WTC11 (cell line): ENCODE data around the gene TMEM9. TPM values are rescaled to one million over a fixed set of nuclear protein-coding genes. Genes with fewer than 3 reads are reported as not detected.

Experiments used
- ATAC-seq: fragments of 200-7000 bp; cut with Tn5 transposase; 2 replicates; pipeline ENCODE4 v1.10.0; 2021; ENCODE audit warnings: mild to moderate bottlenecking, moderate library complexity
- CTCF ChIA-PET: fragments of 300-600 bp; sonication (Branson Sonifier 250); formaldehyde crosslinking; loops from one replicate; lab custom pipeline; 2021; ENCODE audit warnings: antibody characterized with exemption; lab: Charles Lee
- POLR2A ChIA-PET: fragments of 350-600 bp; sonication (Branson Sonifier 250); formaldehyde crosslinking; loops from one replicate; lab custom pipeline; 2021; ENCODE audit warnings: antibody characterized with exemption; lab: Charles Lee
- DNase-seq: peaks from one replicate; pipeline ENCODE4 v3.0.0; 2021; ENCODE audit warnings: low spot score
- H3K27ac Mint-ChIP-seq: 2 replicates; pipeline ENCODE4 v1.8.0; 2021; ENCODE audit warnings: mixed read lengths
- H3K27me3 Mint-ChIP-seq: 2 replicates; pipeline ENCODE4 v1.8.0; 2021; ENCODE audit warnings: low read depth, mild to moderate bottlenecking, moderate library complexity, mixed read lengths
- H3K36me3 Mint-ChIP-seq: 2 replicates; pipeline ENCODE4 v1.8.0; 2021; ENCODE audit warnings: mixed read lengths
- H3K4me1 Mint-ChIP-seq: 2 replicates; pipeline ENCODE4 v1.8.0; 2022; ENCODE audit warnings: mixed read lengths
- H3K4me3 Mint-ChIP-seq: 2 replicates; pipeline ENCODE4 v1.8.0; 2021; ENCODE audit warnings: mild to moderate bottlenecking, moderate library complexity, mixed read lengths
- H3K9me3 Mint-ChIP-seq: 2 replicates; pipeline ENCODE4 v1.8.0; 2021; ENCODE audit warnings: mixed read lengths
- ARID4B ChIP-seq: sonication (generic); formaldehyde crosslinking; IDR thresholded peaks from 2 replicates; pipeline ENCODE4 v1.8.0; 2023; ENCODE audit warnings: missing genetic modification reagents, mild to moderate bottlenecking, borderline replicate concordance
- HMGA2 ChIP-seq: fragments of 250-450 bp; sonication (Bioruptor Pico); IDR thresholded peaks from 2 replicates; pipeline ENCODE4 v1.4.0; 2021; ENCODE audit warnings: mild to moderate bottlenecking, moderate library complexity
- IRF2 ChIP-seq: sonication (generic); formaldehyde crosslinking; IDR thresholded peaks from 2 replicates; pipeline ENCODE4 v1.8.0; 2022; ENCODE audit warnings: low read depth, missing genetic modification reagents, borderline replicate concordance
- MAX ChIP-seq: sonication (generic); formaldehyde crosslinking; IDR thresholded peaks from 2 replicates; pipeline ENCODE4 v1.8.0; 2022; ENCODE audit warnings: mild to moderate bottlenecking, missing genetic modification reagents
- MLX ChIP-seq: sonication (generic); formaldehyde crosslinking; IDR thresholded peaks from 2 replicates; pipeline ENCODE4 v1.8.1; 2023; ENCODE audit warnings: mild to moderate bottlenecking, missing genetic modification reagents, moderate library complexity
- MXD4 ChIP-seq: fragments of 250-450 bp; sonication (Bioruptor Pico); IDR thresholded peaks from 2 replicates; pipeline ENCODE4 v1.8.0; 2021; ENCODE audit warnings: mild to moderate bottlenecking, moderate library complexity, borderline replicate concordance
- NR2C2 ChIP-seq: sonication (generic); formaldehyde crosslinking; IDR thresholded peaks from 2 replicates; pipeline ENCODE4 v1.8.0; 2022; ENCODE audit warnings: mild to moderate bottlenecking, missing genetic modification reagents
- NR3C1 ChIP-seq: sonication (generic); formaldehyde crosslinking; conservative IDR thresholded peaks from 2 replicates; pipeline ENCODE4 v1.8.1; 2023; ENCODE audit warnings: low read depth, mild to moderate bottlenecking, missing genetic modification reagents
- PREB ChIP-seq: sonication (generic); formaldehyde crosslinking; IDR thresholded peaks from 2 replicates; pipeline ENCODE4 v1.8.1; 2022; ENCODE audit warnings: mild to moderate bottlenecking, missing genetic modification reagents, moderate library complexity, borderline replicate concordance
- RELA ChIP-seq: sonication (generic); formaldehyde crosslinking; IDR thresholded peaks from 2 replicates; pipeline ENCODE4 v1.8.1; 2022; ENCODE audit warnings: missing genetic modification reagents, mild to moderate bottlenecking, borderline replicate concordance
- TCF7 ChIP-seq: sonication (generic); formaldehyde crosslinking; IDR thresholded peaks from 2 replicates; pipeline ENCODE4 v1.8.0; 2022; ENCODE audit warnings: mild to moderate bottlenecking, low read depth, missing genetic modification reagents, moderate library complexity
- TP53 ChIP-seq: sonication (generic); formaldehyde crosslinking; IDR thresholded peaks from 2 replicates; pipeline ENCODE4 v1.8.1; 2023; ENCODE audit warnings: mild to moderate bottlenecking, missing genetic modification reagents
- ZNF121 ChIP-seq: sonication (generic); formaldehyde crosslinking; IDR thresholded peaks from 2 replicates; pipeline ENCODE4 v1.8.0; 2023; ENCODE audit warnings: missing genetic modification reagents
- ZNF396 ChIP-seq: fragments of 250-450 bp; sonication (Bioruptor Pico); IDR thresholded peaks from 2 replicates; pipeline ENCODE4 v1.8.0; 2021; ENCODE audit warnings: mild to moderate bottlenecking, moderate library complexity, borderline replicate concordance
- total RNA-seq: library from RNA; stranded (reverse); gene quantifications from 3 replicates; pipeline ENCODE4 v1.2.3, GENCODE V29; 2021
- TF ChIP-seq, protein P1 (sequence below): sonication (generic); formaldehyde crosslinking; conservative IDR thresholded peaks from 2 replicates; pipeline ENCODE4 v1.8.1; 2023; ENCODE audit warnings: mild to moderate bottlenecking, low read depth, missing genetic modification reagents, moderate library complexity
- TF ChIP-seq, protein P2 (sequence below): sonication (generic); formaldehyde crosslinking; conservative IDR thresholded peaks from 2 replicates; pipeline ENCODE4 v1.8.1; 2022; ENCODE audit warnings: mild to moderate bottlenecking, missing genetic modification reagents
- TF ChIP-seq, protein P3 (sequence below): sonication (generic); formaldehyde crosslinking; IDR thresholded peaks from 2 replicates; pipeline ENCODE4 v1.8.0; 2022; ENCODE audit warnings: mild to moderate bottlenecking, missing genetic modification reagents
- TF ChIP-seq, protein P4 (sequence below): fragments of 250-450 bp; sonication (Bioruptor Pico); IDR thresholded peaks from 2 replicates; pipeline ENCODE4 v1.9.0; 2021; ENCODE audit warnings: moderate library complexity, mild to moderate bottlenecking, inconsistent platforms, borderline replicate concordance

Gene TMEM9
- total RNA-seq, 1 experiment from 2014 or later: 97.5 TPM

GRCh38 chr1:201138311-201138840 lies 15.9 kb downstream of the TMEM9 start:
- DNase-seq: no peak
- CTCF ChIA-PET: interaction anchor here (0.7 to 1.3 kb wide), 3 partner anchors 12 to 159 kb away, joined by 3 to 10 read pairs (median 4); partner anchors contain the start of gene ASCL5
- no peaks in the 10 kb centered on the region for H3K9me3 Mint-ChIP-seq
- no peaks in the 10 kb centered on the region for H3K4me1 Mint-ChIP-seq
- no peak for ATAC-seq
- no peaks in the 10 kb centered on the region; the same call in 1 of the 2 replicates for H3K27me3 Mint-ChIP-seq
- H3K4me3 Mint-ChIP-seq: no peak overlapping the region
- H3K36me3 Mint-ChIP-seq: peaks cover 48% of the 10 kb centered on the region
- POLR2A ChIA-PET: no interaction called here
- TF ChIP-seq MLX (CRISPR knock-in tag) (no peak), ZNF396 (CRISPR knock-in tag) (no peak), ARID4B (CRISPR knock-in tag) (no peak), MAX (CRISPR knock-in tag) (no peak), ZNF121 (CRISPR knock-in tag) (no peak), MXD4 (no peak), NR3C1 (no peak), TP53 (no peak), NR2C2 (CRISPR knock-in tag) (no peak)
- H3K27ac Mint-ChIP-seq: no peak overlapping the region

DNA sequence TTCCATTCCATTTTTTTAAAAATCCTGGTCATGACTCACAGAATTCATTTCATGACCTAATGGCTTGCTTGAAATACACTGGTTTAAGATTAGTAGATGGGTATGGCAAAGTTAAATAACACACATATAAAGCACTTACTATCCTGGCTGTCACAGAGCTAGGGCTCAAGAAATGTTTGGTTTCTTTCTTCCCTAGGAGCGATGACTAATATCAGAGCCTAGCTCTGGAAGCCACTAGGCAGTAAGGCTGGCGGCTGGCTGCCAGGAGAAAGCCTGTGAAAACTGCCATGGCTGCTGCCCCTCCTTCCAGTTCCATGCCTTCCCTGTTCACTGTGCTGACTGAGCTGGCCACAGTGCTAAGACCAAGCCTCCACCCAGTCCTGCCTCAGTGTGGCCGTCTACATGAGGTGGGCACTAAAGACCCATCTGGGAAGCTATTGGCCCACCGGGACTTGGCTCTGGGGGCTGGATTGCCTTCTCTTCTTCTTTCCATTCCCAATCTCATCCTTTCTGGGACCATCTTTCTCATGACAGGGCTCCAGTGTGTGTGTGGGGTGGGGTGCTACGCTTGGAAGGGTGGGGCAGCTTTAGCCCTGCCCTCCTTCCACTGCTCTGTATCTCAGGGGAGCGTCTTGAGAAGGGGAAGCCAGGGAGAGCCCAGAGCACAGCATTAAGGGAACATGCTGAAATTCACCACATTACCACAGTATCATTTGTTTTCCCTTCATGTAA lies 16.5 kb downstream of the TMEM9 start:
- H3K27me3 Mint-ChIP-seq: no peaks in the 10 kb centered on the region; the same call in 1 of the 2 replicates
- H3K4me1 Mint-ChIP-seq: no peaks in the 10 kb centered on the region
- H3K36me3 Mint-ChIP-seq: peaks cover 42% of the 10 kb centered on the region
- H3K27ac Mint-ChIP-seq: no peak overlapping the region
- ChIA-PET CTCF (interaction anchor here (1.0 to 1.3 kb wide), 4 partner anchors 11 to 158 kb away, joined by 4 to 10 read pairs (median 4); no protein-coding TSS in a partner anchor), POLR2A (no interaction called here)
- H3K9me3 Mint-ChIP-seq: 0 out of 2 replicates have a peak, but pooled peaks cover 3% of the 10 kb centered on the region
- DNase-seq: no peak
- TF ChIP-seq, protein P1, sequence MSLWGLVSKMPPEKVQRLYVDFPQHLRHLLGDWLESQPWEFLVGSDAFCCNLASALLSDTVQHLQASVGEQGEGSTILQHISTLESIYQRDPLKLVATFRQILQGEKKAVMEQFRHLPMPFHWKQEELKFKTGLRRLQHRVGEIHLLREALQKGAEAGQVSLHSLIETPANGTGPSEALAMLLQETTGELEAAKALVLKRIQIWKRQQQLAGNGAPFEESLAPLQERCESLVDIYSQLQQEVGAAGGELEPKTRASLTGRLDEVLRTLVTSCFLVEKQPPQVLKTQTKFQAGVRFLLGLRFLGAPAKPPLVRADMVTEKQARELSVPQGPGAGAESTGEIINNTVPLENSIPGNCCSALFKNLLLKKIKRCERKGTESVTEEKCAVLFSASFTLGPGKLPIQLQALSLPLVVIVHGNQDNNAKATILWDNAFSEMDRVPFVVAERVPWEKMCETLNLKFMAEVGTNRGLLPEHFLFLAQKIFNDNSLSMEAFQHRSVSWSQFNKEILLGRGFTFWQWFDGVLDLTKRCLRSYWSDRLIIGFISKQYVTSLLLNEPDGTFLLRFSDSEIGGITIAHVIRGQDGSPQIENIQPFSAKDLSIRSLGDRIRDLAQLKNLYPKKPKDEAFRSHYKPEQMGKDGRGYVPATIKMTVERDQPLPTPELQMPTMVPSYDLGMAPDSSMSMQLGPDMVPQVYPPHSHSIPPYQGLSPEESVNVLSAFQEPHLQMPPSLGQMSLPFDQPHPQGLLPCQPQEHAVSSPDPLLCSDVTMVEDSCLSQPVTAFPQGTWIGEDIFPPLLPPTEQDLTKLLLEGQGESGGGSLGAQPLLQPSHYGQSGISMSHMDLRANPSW (CRISPR knock-in tag): no peak
- TF ChIP-seq HMGA2 (CRISPR knock-in tag): no peak
- TF ChIP-seq NR2C2 (CRISPR knock-in tag): no peak
- TF ChIP-seq PREB (CRISPR knock-in tag): no peak
- TF ChIP-seq, protein P2, sequence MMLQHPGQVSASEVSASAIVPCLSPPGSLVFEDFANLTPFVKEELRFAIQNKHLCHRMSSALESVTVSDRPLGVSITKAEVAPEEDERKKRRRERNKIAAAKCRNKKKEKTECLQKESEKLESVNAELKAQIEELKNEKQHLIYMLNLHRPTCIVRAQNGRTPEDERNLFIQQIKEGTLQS (CRISPR knock-in tag): no peak
- no peak for TF ChIP-seq IRF2 (CRISPR knock-in tag)
- TF ChIP-seq, protein P3, sequence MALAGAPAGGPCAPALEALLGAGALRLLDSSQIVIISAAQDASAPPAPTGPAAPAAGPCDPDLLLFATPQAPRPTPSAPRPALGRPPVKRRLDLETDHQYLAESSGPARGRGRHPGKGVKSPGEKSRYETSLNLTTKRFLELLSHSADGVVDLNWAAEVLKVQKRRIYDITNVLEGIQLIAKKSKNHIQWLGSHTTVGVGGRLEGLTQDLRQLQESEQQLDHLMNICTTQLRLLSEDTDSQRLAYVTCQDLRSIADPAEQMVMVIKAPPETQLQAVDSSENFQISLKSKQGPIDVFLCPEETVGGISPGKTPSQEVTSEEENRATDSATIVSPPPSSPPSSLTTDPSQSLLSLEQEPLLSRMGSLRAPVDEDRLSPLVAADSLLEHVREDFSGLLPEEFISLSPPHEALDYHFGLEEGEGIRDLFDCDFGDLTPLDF (CRISPR knock-in tag): no peak
- TF ChIP-seq RELA (CRISPR knock-in tag): no peak
- TF ChIP-seq, protein P4, sequence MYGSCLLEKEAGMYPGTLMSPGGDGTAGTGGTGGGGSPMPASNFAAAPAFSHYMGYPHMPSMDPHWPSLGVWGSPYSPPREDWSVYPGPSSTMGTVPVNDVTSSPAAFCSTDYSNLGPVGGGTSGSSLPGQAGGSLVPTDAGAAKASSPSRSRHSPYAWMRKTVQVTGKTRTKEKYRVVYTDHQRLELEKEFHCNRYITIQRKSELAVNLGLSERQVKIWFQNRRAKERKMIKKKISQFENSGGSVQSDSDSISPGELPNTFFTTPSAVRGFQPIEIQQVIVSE (CRISPR knock-in tag): no peak
- TF ChIP-seq TCF7 (CRISPR knock-in tag): no peak
- no peak overlapping the region for H3K4me3 Mint-ChIP-seq
- no peak for ATAC-seq
